Activated CD8-positive, alpha-beta T cell treated with anti-CD3 and anti-CD28 coated beads for 36 hours (primary cell): ENCODE data around the gene KIZ. TPM values are rescaled to one million over a fixed set of nuclear protein-coding genes. Genes with fewer than 3 reads are reported as not detected.

ENCODE experiments used
- ATAC-seq: fragments of 200-7000 bp; cut with Tn5 transposase; one replicate; pipeline ENCODE4 v1.10.0; 2021; ENCODE audit warnings: mild to moderate bottlenecking, moderate library complexity
- CTCF ChIA-PET: fragments of 350-600 bp; sonication (Branson Sonifier 250); formaldehyde crosslinking; loops from one replicate; lab custom pipeline; 2021; ENCODE audit warnings: antibody characterized with exemption; lab: Charles Lee
- POLR2A ChIA-PET: fragments of 350-600 bp; sonication (Branson Sonifier 250); formaldehyde crosslinking; loops from one replicate; lab custom pipeline; 2021; ENCODE audit warnings: antibody characterized with exemption; lab: Charles Lee
- DNase-seq: peaks from one replicate; pipeline ENCODE4 v3.0.0-alpha.2; 2020
- H3K27ac Mint-ChIP-seq: one replicate; pipeline ENCODE4 v1.8.0; 2021; ENCODE audit warnings: mild to moderate bottlenecking, mixed read lengths
- H3K27me3 Mint-ChIP-seq: one replicate; pipeline ENCODE4 v1.8.0; 2021; ENCODE audit warnings: mixed read lengths
- H3K36me3 Mint-ChIP-seq: one replicate; pipeline ENCODE4 v1.8.0; 2021; ENCODE audit warnings: low read depth, mixed read lengths
- H3K4me1 Mint-ChIP-seq: one replicate; pipeline ENCODE4 v1.8.0; 2021; ENCODE audit warnings: low read depth, mixed read lengths
- H3K4me3 Mint-ChIP-seq: one replicate; pipeline ENCODE4 v1.8.0; 2021; ENCODE audit warnings: mild to moderate bottlenecking, moderate library complexity, mixed read lengths
- H3K9me3 Mint-ChIP-seq: one replicate; pipeline ENCODE4 v1.8.0; 2021; ENCODE audit warnings: mixed read lengths
- intact Hi-C: fragments of 100-400 bp; cut with micrococcal nuclease; formaldehyde crosslinking; loops from one replicate; pipeline ENCODE4 v1.10.0; 2022
- total RNA-seq, 2 experiments: library from RNA; stranded (reverse); gene quantifications; one replicate each; pipeline ENCODE4 v1.2.3, GENCODE V29; 2021
- TF ChIP-seq, protein P1 (sequence below): fragments of 200-600 bp; IDR thresholded peaks from one replicate; pipeline ENCODE4 v1.8.0; 2022; ENCODE audit warnings: antibody characterized with exemption, mild to moderate bottlenecking

KIZ gene
- total RNA-seq, 2 experiments from 2014 or later, result 13.1 to 13.2 TPM

DNA sequence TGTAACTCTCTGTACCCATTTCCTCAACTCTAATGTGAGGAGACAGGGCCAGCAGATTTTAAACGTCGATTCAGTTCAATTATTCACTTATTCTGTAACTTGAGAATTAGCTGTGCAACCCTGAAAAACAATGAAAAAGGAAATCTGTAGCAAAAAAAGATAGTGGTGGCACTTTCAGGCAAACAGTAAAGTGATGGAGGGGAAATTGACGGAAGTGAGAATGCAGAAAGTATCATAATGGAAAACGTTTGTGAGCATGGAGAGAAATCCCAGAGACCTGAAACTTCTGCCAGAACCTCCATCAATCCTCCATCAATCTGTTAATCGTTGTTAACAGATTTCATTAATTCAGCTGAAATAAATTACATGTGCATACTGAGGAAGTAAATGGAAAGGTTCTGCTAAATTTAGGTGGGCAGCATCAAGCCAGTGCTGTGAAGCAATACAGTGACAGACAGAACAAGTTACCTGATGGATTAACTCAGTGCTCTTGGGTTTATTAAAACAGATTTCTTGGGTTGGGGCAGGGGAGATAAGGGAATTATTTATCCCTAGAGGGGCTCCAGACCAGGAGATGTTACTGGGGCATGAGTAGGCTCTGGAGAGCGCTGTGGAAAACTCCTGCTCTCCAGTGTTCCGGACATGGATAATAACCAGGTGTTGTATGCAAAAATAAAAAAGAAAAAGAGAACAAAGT, 17.5 kb downstream of the KIZ start:
- ATAC-seq (no peak), DNase-seq (no peak)
- Mint-ChIP-seq H3K36me3 (peaks cover 1% of the 10 kb centered on the region), H3K27me3 (no peaks in the 10 kb centered on the region), H3K27ac (no peak overlapping the region), H3K9me3 (no peaks in the 10 kb centered on the region), H3K4me3 (no peak overlapping the region), H3K4me1 (no peaks in the 10 kb centered on the region)
- TF ChIP-seq, protein P1, sequence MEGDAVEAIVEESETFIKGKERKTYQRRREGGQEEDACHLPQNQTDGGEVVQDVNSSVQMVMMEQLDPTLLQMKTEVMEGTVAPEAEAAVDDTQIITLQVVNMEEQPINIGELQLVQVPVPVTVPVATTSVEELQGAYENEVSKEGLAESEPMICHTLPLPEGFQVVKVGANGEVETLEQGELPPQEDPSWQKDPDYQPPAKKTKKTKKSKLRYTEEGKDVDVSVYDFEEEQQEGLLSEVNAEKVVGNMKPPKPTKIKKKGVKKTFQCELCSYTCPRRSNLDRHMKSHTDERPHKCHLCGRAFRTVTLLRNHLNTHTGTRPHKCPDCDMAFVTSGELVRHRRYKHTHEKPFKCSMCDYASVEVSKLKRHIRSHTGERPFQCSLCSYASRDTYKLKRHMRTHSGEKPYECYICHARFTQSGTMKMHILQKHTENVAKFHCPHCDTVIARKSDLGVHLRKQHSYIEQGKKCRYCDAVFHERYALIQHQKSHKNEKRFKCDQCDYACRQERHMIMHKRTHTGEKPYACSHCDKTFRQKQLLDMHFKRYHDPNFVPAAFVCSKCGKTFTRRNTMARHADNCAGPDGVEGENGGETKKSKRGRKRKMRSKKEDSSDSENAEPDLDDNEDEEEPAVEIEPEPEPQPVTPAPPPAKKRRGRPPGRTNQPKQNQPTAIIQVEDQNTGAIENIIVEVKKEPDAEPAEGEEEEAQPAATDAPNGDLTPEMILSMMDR, result no peak
- intact Hi-C loops, result no loop called here
- POLR2A ChIA-PET, result no interaction called here
- CTCF ChIA-PET, result interaction anchor here (1.0 kb wide), 1 partner anchor 93 kb away, joined by 3 read pairs; no protein-coding TSS in a partner anchor

DNA sequence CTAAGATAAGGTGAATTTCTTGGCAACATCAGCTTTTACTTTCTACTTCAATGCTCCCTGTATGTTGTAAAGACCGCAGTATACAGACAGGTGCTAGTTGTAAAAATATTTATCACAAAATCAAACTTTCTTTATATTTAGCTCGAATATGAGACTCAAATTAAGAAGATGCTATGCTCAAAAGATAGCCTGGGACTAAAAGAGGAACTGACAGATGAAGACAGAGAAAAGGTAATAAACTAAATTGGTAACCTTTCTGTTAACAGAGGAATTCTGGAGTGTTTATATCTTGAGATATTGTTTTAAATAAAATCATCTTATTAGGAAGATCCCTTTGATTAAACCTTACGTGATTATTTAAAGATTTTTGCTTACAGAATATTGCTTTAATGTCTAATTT, 19.5 kb downstream of the KIZ start:
- ChIA-PET CTCF (no interaction called here), POLR2A (no interaction called here)
- no peak overlapping the region for H3K27ac Mint-ChIP-seq
- H3K36me3 Mint-ChIP-seq, result peaks cover 4% of the 10 kb centered on the region
- H3K27me3 Mint-ChIP-seq, result no peaks in the 10 kb centered on the region
- no peaks in the 10 kb centered on the region for H3K9me3 Mint-ChIP-seq
- H3K4me1 Mint-ChIP-seq, result no peaks in the 10 kb centered on the region
- intact Hi-C loops, result no loop called here
- DNase-seq (no peak), ATAC-seq (no peak)
- no peak overlapping the region for H3K4me3 Mint-ChIP-seq
- TF ChIP-seq, protein P1, result no peak

DNA sequence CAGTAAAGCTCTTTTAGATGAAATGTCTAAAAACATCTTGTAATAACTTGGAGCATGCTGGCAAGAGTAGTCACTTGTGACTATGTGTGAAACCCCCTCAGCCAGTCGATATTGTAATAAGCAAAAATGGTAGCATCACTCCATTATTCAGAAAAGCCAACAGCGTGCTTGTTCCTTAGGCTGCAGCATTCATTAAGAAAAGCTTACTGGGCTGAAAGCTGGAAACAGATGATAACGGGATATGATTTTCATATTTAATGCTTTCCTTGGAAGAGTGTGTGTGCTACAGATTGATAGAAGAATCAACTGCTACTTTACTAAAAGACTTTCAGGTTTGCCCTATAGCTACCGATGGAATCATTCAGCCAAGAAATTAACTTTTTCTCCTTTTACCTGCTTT, 20.3 kb downstream of the KIZ start:
- H3K27ac Mint-ChIP-seq, result no peak overlapping the region
- H3K4me1 Mint-ChIP-seq, result no peaks in the 10 kb centered on the region
- ChIA-PET CTCF (interaction anchor here (1.5 kb wide), 1 partner anchor 90 kb away, joined by 4 read pairs; no protein-coding TSS in a partner anchor), POLR2A (no interaction called here)
- no peak for ATAC-seq
- TF ChIP-seq, protein P1, result no peak
- peaks cover 4% of the 10 kb centered on the region for H3K36me3 Mint-ChIP-seq
- H3K9me3 Mint-ChIP-seq, result no peaks in the 10 kb centered on the region
- intact Hi-C loops, result no loop called here
- DNase-seq, result no peak
- H3K4me3 Mint-ChIP-seq, result no peak overlapping the region
- H3K27me3 Mint-ChIP-seq, result no peaks in the 10 kb centered on the region

DNA sequence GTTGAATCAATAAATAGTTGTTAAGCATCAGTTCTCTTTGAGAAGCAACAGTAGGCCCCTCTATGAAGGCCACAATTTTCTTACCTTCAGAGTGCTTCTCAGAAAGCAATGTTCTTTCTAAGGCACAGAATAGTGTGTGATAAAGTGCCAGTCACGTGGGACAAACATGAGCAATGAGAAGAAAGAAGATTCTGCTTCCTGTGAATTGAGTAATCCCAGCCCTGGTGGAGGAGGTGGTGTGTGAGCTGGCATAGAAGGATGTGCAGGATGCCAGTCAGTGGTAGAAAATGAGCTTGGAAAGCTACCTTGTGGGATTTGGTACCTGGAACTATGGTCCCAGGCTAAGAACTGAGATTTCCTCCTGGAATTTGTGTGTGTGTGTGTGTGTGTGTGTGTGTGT, 21.7 kb downstream of the KIZ start:
- TF ChIP-seq, protein P1, result no peak
- intact Hi-C loops, result no loop called here
- DNase-seq (no peak), ATAC-seq (no peak)
- no peaks in the 10 kb centered on the region for H3K9me3 Mint-ChIP-seq
- H3K4me1 Mint-ChIP-seq, result no peaks in the 10 kb centered on the region
- ChIA-PET CTCF (no interaction called here), POLR2A (no interaction called here)
- no peak overlapping the region for H3K27ac Mint-ChIP-seq
- H3K4me3 Mint-ChIP-seq, result no peak overlapping the region
- H3K27me3 Mint-ChIP-seq, result no peaks in the 10 kb centered on the region
- H3K36me3 Mint-ChIP-seq, result peaks cover 4% of the 10 kb centered on the region

DNA sequence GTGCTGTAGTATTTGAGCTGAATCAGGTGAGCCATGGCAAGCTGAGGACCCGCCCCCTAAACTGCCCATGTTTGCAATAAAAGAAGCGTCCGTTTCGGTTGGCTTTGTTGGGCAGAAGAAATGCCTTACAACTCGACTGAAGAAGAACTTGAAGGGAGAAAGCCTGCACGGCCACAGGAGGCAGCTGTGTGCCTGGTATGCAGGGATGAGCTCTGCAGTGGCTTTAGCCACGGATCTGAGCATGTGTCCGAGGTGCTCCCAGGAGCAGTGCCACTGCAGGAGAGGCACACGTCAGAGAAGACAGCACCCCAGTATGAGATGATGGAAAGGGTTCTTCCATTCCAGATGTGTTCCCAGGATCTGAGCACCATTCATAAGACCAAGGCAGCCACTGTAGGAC, 23.5 kb downstream of the KIZ start:
- H3K36me3 Mint-ChIP-seq, result peaks cover 7% of the 10 kb centered on the region
- no peak overlapping the region for H3K27ac Mint-ChIP-seq
- TF ChIP-seq, protein P1, result no peak
- ATAC-seq (no peak), DNase-seq (no peak)
- intact Hi-C loops, result no loop called here
- H3K27me3 Mint-ChIP-seq, result no peaks in the 10 kb centered on the region
- CTCF ChIA-PET, result no interaction called here
- H3K9me3 Mint-ChIP-seq, result no peaks in the 10 kb centered on the region
- H3K4me3 Mint-ChIP-seq, result no peak overlapping the region
- no peaks in the 10 kb centered on the region for H3K4me1 Mint-ChIP-seq
- POLR2A ChIA-PET, result no interaction called here
